ENCODE measurements around the gene XYLT1.

GRCh38 chr16:17289674-17290635 lies 180.8 kb downstream of the XYLT1 start:
- no peak for TF ChIP-seq MTA3 (IDR thresholded peaks at IDR 0.05; ENCODE audit: borderline replicate concordance)
- TF ChIP-seq MEIS2 (IDR thresholded peaks at IDR 0.05; ENCODE audit: partially characterized antibody): no peak
- TF ChIP-seq SIRT6 (IDR thresholded peaks at IDR 0.05; ENCODE audit: low read depth, low read length): no peak
- no peak for TF ChIP-seq SOX6 (IDR thresholded peaks at IDR 0.05)
- no peak for TF ChIP-seq MNT (conservative IDR thresholded peaks at IDR 0.05)
- TF ChIP-seq CEBPZ (IDR thresholded peaks at IDR 0.05; ENCODE audit: borderline replicate concordance, low read depth, low read length): no peak
- no peak for TF ChIP-seq E2F1 (CRISPR knock-in tag; IDR thresholded peaks at IDR 0.05)
- TF ChIP-seq CEBPG (CRISPR knock-in tag; IDR thresholded peaks at IDR 0.05): no peak
- no peak for TF ChIP-seq CEBPG (tag; conservative IDR thresholded peaks at IDR 0.05 in 1 of 2, IDR thresholded peaks at IDR 0.05 in 1 of 2)
- no peak for TF ChIP-seq CTCF (IDR thresholded peaks at IDR 0.05 in 2 of 3, conservative IDR thresholded peaks at IDR 0.05 in 1 of 3; ENCODE audit: insufficient read depth in 2 of 3, low read depth in 1 of 3, low read length in 3 of 3)
- no peak for TF ChIP-seq SMAD1 (IDR thresholded peaks at IDR 0.05; ENCODE audit: low read depth, low read length, partially characterized antibody)
- no peak for TF ChIP-seq POLR2A (conservative IDR thresholded peaks at IDR 0.05)
- no peak for TF ChIP-seq KDM5B (IDR thresholded peaks at IDR 0.05; ENCODE audit: insufficient replicate concordance, low read depth, low read length)

All from K562 (cell line).